Trophoblast cell (in vitro differentiated cells and primary cell): ENCODE measurements around the gene FBXO42.
"Not testable (repeated sequence)": the region's sequence is repeated elsewhere in the genome, so short reads cannot be mapped to it uniquely, and the experiment has no call there.

Experiments
- DNase-seq, 2 donors: peaks; one replicate each; pipeline ENCODE4 v3.0.0-alpha.2; 2016
- H2AFZ ChIP-seq: 2 replicates; pipeline ENCODE4 v1.6.1; 2013; ENCODE audit warnings: low read length, moderate library complexity, mild to moderate bottlenecking; ENCODE audit not compliant: insufficient read depth, poor library complexity
- H2AK5ac ChIP-seq: 2 replicates; pipeline ENCODE4 v1.6.1; 2013; ENCODE audit warnings: mild to moderate bottlenecking, low read length
- H2BK120ac ChIP-seq: 2 replicates; pipeline ENCODE4 v1.6.1; 2013; ENCODE audit warnings: low read length, mild to moderate bottlenecking, moderate library complexity; ENCODE audit not compliant: insufficient read depth, poor library complexity
- H2BK12ac ChIP-seq: 2 replicates; pipeline ENCODE4 v1.6.1; 2013; ENCODE audit warnings: mild to moderate bottlenecking, low read length, moderate library complexity
- H2BK5ac ChIP-seq: 2 replicates; pipeline ENCODE4 v1.6.1; 2013; ENCODE audit warnings: low read length, low read depth, moderate library complexity, mild to moderate bottlenecking; ENCODE audit not compliant: poor library complexity
- H3K14ac ChIP-seq: 2 replicates; pipeline ENCODE4 v1.6.1; 2013; ENCODE audit warnings: mild to moderate bottlenecking, low read length
- H3K18ac ChIP-seq: 2 replicates; pipeline ENCODE4 v1.6.1; 2013; ENCODE audit warnings: mild to moderate bottlenecking, low read length
- H3K23ac ChIP-seq: 2 replicates; pipeline ENCODE4 v1.6.1; 2013; ENCODE audit warnings: low read length
- H3K27ac ChIP-seq: 2 replicates; pipeline ENCODE4 v1.5.1; 2013; ENCODE audit warnings: low read depth, mild to moderate bottlenecking, inconsistent platforms, low read length, moderate library complexity
- H3K27me3 ChIP-seq: 2 replicates; pipeline ENCODE4 v1.6.1; 2013; ENCODE audit warnings: inconsistent platforms, mild to moderate bottlenecking, low read length, moderate library complexity; ENCODE audit not compliant: insufficient read depth
- H3K36me3 ChIP-seq, 2 experiments: 1 replicate in 1 of 2; 2 replicates in 1 of 2; pipeline ENCODE4 v1.6.1; 2013; ENCODE audit warnings: low read length in 2 of 2, mild to moderate bottlenecking in 2 of 2, moderate library complexity in 1 of 2; ENCODE audit not compliant: insufficient read depth in 2 of 2, control insufficient read depth in 1 of 2
- H3K4ac ChIP-seq: 2 replicates; pipeline ENCODE4 v1.6.1; 2013; ENCODE audit warnings: low read depth, mild to moderate bottlenecking, low read length, moderate library complexity
- H3K4me1 ChIP-seq, 2 experiments: 1 replicate in 1 of 2; 2 replicates in 1 of 2; pipeline ENCODE4 v1.6.1; 2013; ENCODE audit warnings: low read length in 2 of 2, mild to moderate bottlenecking in 2 of 2, moderate library complexity in 1 of 2; ENCODE audit not compliant: insufficient read depth in 2 of 2, control insufficient read depth in 1 of 2
- H3K4me2 ChIP-seq: 2 replicates; pipeline ENCODE4 v1.6.1; 2013; ENCODE audit warnings: inconsistent platforms, mild to moderate bottlenecking, low read length, moderate library complexity
- H3K4me3 ChIP-seq: 2 replicates; pipeline ENCODE4 v1.5.1; 2013; ENCODE audit warnings: mild to moderate bottlenecking, low read depth, low read length, inconsistent platforms
- H3K79me1 ChIP-seq: one replicate; pipeline ENCODE4 v1.6.1; 2013; ENCODE audit warnings: low read length
- H3K79me2 ChIP-seq: 2 replicates; pipeline ENCODE4 v1.6.1; 2013; ENCODE audit warnings: low read length, mild to moderate bottlenecking; ENCODE audit not compliant: control insufficient read depth, insufficient read depth, poor library complexity
- H3K9ac ChIP-seq: 2 replicates; pipeline ENCODE4 v1.6.1; 2013; ENCODE audit warnings: mild to moderate bottlenecking, low read length
- H3K9me3 ChIP-seq: 2 replicates; pipeline ENCODE4 v1.6.1; 2013; ENCODE audit warnings: low read depth, mild to moderate bottlenecking, control low read depth, inconsistent platforms, low read length; ENCODE audit not compliant: insufficient read depth
- H4K12ac ChIP-seq: 2 replicates; pipeline ENCODE4 v1.6.1; 2013; ENCODE audit warnings: low read depth, mild to moderate bottlenecking, low read length, moderate library complexity
- H4K8ac ChIP-seq: 2 replicates; pipeline ENCODE4 v1.6.1; 2013; ENCODE audit warnings: low read depth, mild to moderate bottlenecking, low read length, moderate library complexity
- H4K91ac ChIP-seq: one replicate; pipeline ENCODE4 v1.6.1; 2013; ENCODE audit warnings: low read depth, mild to moderate bottlenecking, low read length, moderate library complexity
- WGBS: extraction: QIAGEN DNeasy Blood & Tissue Kit; methylation state at CpG from one replicate; pipeline ENCODE4 v1.1.7; 2013; ENCODE audit warnings: missing lambda C conversion rate; ENCODE audit not compliant: insufficient read length, insufficient coverage; ENCODE audit errors: extremely low coverage; 5-methylcytosine and 5-hydroxymethylcytosine counted together

FBXO42 gene

GRCh38 chr1:16218014-16218673 is 134.1 kb downstream of the FBXO42 start:
- Histone ChIP-seq H3K79me2 (no peaks in the 10 kb centered on the region), H3K23ac (no peak overlapping the region), H3K9ac (no peak overlapping the region), H3K36me3 (no peaks in the 10 kb centered on the region), H4K8ac (no peak overlapping the region), H4K12ac (no peak overlapping the region), H3K14ac (no peak overlapping the region), H3K9me3 (peaks cover 6% of the 10 kb centered on the region), H3K4me3 (no peak overlapping the region), H2BK5ac (no peak overlapping the region), H3K27ac (no peak overlapping the region), H2AK5ac (no peak overlapping the region), H3K4ac (no peak overlapping the region), H3K18ac (no peak overlapping the region), H2BK12ac (no peak overlapping the region), H3K79me1 (peaks cover 2% of the 10 kb centered on the region), H3K27me3 (no peaks in the 10 kb centered on the region), H4K91ac (no peak overlapping the region), H3K4me2 (no peak overlapping the region), H2AFZ (no peak overlapping the region), H2BK120ac (no peak overlapping the region), H3K4me1 (peaks cover 11 to 12% of the 10 kb centered on the region in 2 experiments)
- WGBS: no CpG with 5 or more reads among the region's 12 CpGs
- DNase-seq: no peak

GRCh38 chr1:16217061-16217785 is 135.1 kb downstream of the FBXO42 start:
- Histone ChIP-seq H3K79me2 (peaks cover 2% of the 10 kb centered on the region), H3K27me3 (no peaks in the 10 kb centered on the region), H3K4me1 (peaks cover 19 to 22% of the 10 kb centered on the region in 2 experiments), H2BK12ac (no peak overlapping the region), H3K79me1 (peaks cover 8% of the 10 kb centered on the region), H3K4me3 (peak overlapping the region; percentile 49), H4K8ac (peak overlapping the region; percentile 78), H4K91ac (no peak overlapping the region), H3K4me2 (peak overlapping the region; percentile 74), H3K36me3 (no peaks in the 10 kb centered on the region), H2BK120ac (peak overlapping the region; percentile 26), H2AFZ (peak overlapping the region; percentile 61), H3K9ac (no peak overlapping the region), H2BK5ac (no peak overlapping the region), H3K18ac (no peak overlapping the region), H3K4ac (peak overlapping the region; percentile 35), H3K27ac (no peak overlapping the region), H4K12ac (peak overlapping the region; percentile 67), H3K14ac (peak overlapping the region; percentile 56), H3K23ac (no peak overlapping the region), H3K9me3 (peaks cover 6% of the 10 kb centered on the region), H2AK5ac (no peak overlapping the region)
- WGBS: no CpG with 5 or more reads among the region's 46 CpGs
- peak; percentile 94 to 96 for DNase-seq

- peak overlapping the region; percentile 55 for H4K8ac ChIP-seq
- H2BK12ac ChIP-seq: no peak overlapping the region
- H3K14ac ChIP-seq: no peak overlapping the region
- no peaks in the 10 kb centered on the region for H3K36me3 ChIP-seq
- H3K79me2 ChIP-seq: peaks cover 4% of the 10 kb centered on the region
- H3K4ac ChIP-seq: no peak overlapping the region
- no peak overlapping the region for H3K9ac ChIP-seq
- no peak overlapping the region for H2AK5ac ChIP-seq
- no peaks in the 10 kb centered on the region for H3K27me3 ChIP-seq
- peaks cover 6% of the 10 kb centered on the region for H3K9me3 ChIP-seq
- no peak overlapping the region for H3K18ac ChIP-seq
- no peak overlapping the region for H3K27ac ChIP-seq
- no peak overlapping the region for H4K12ac ChIP-seq
- H2AFZ ChIP-seq: peak overlapping the region; percentile 69
- H3K4me2 ChIP-seq: peak overlapping the region; percentile 74
- no peak overlapping the region for H2BK5ac ChIP-seq
- H4K91ac ChIP-seq: no peak overlapping the region
- DNase-seq: peak; percentile 70 to 87
- H3K4me3 ChIP-seq: no peak overlapping the region
- no CpG with 5 or more reads among the region's 33 CpGs for WGBS
- H3K79me1 ChIP-seq: peaks cover 12% of the 10 kb centered on the region
- H2BK120ac ChIP-seq: no peak overlapping the region
- peaks cover 28 to 33% of the 10 kb centered on the region in 2 experiments for H3K4me1 ChIP-seq
- no peak overlapping the region for H3K23ac ChIP-seq
Observed at GRCh38 chr1:16215882-16216753, 136.2 kb downstream of the FBXO42 start.

- H4K12ac ChIP-seq, H3K23ac ChIP-seq, H3K18ac ChIP-seq, H2BK5ac ChIP-seq, H2BK120ac ChIP-seq, H3K4ac ChIP-seq, H2AK5ac ChIP-seq, H3K36me3 ChIP-seq, H3K9me3 ChIP-seq, H3K4me3 ChIP-seq, H2AFZ ChIP-seq, H3K4me2 ChIP-seq, H2BK12ac ChIP-seq, H3K14ac ChIP-seq, H3K27ac ChIP-seq, H3K79me2 ChIP-seq, H4K8ac ChIP-seq, H3K9ac ChIP-seq, DNase-seq, H3K27me3 ChIP-seq, H4K91ac ChIP-seq: not testable (repeated sequence)
- Histone ChIP-seq H3K79me1 (peaks cover 12% of the 10 kb centered on the region), H3K4me1 (peaks cover 28 to 34% of the 10 kb centered on the region in 2 experiments)
- no CpG with 5 or more reads among the region's 14 CpGs for WGBS
Observed at GRCh38 chr1:16215240-16215639, 137.0 kb downstream of the FBXO42 start.
